GM19467 (cell line): ENCODE data around the gene NINL.
"Not testable (repeated sequence)": the region's sequence is repeated elsewhere in the genome, so short reads cannot be mapped to it uniquely, and the experiment has no call there.

Experiments used
- ATAC-seq: cut with Tn5 transposase; IDR thresholded peaks from one replicate; pipeline ENCODE4 v1.9.1; 2021; ENCODE audit warnings: mild to moderate bottlenecking, moderate library complexity; ENCODE audit not compliant: unreplicated experiment

Gene NINL

GRCh38 chr20:25600632-25601031, 15.3 kb upstream of the NINL start:
- ATAC-seq: no peak

GRCh38 chr20:25592135-25592852, 7.0 kb upstream of the NINL start:
- no peak for ATAC-seq

- not testable (repeated sequence) for ATAC-seq
Measured at GRCh38 chr20:25590778-25591177, 5.4 kb upstream of the NINL start.

GRCh38 chr20:25588491-25588890, 3.2 kb upstream of the NINL start:
- ATAC-seq: no peak

GRCh38 chr20:25587536-25587935, 2.2 kb upstream of the NINL start:
- ATAC-seq: no peak

GRCh38 chr20:25586877-25587276, 1.5 kb upstream of the NINL start:
- no peak for ATAC-seq

- ATAC-seq: not testable (repeated sequence)
Measured at GRCh38 chr20:25583607-25584006, 1.7 kb downstream of the NINL start.

GRCh38 chr20:25580711-25581110, 4.6 kb downstream of the NINL start:
- no peak for ATAC-seq

- no peak for ATAC-seq
Measured at GRCh38 chr20:25579081-25579770, 6.1 kb downstream of the NINL start.

- no peak for ATAC-seq
Measured at GRCh38 chr20:25576783-25577530, 8.4 kb downstream of the NINL start.

GRCh38 chr20:25574411-25574810, 10.9 kb downstream of the NINL start:
- ATAC-seq: no peak

GRCh38 chr20:25573288-25574251, 11.8 kb downstream of the NINL start:
- ATAC-seq: no peak

- ATAC-seq: no peak
Measured at GRCh38 chr20:25571817-25572216, 13.5 kb downstream of the NINL start.

- ATAC-seq: no peak
Measured at GRCh38 chr20:25571240-25571639, 14.1 kb downstream of the NINL start.

GRCh38 chr20:25570148-25570530, 15.2 kb downstream of the NINL start:
- ATAC-seq: no peak

GRCh38 chr20:25567286-25567685, 18.0 kb downstream of the NINL start:
- ATAC-seq: no peak

- ATAC-seq: no peak
Measured at GRCh38 chr20:25566821-25567220, 18.5 kb downstream of the NINL start.

- no peak for ATAC-seq
Measured at GRCh38 chr20:25565578-25566157, 19.7 kb downstream of the NINL start.

- ATAC-seq: no peak
Measured at GRCh38 chr20:25563876-25564275, 21.5 kb downstream of the NINL start.

- no peak for ATAC-seq
Measured at GRCh38 chr20:25563362-25563761, 22.0 kb downstream of the NINL start.
